Measurements from ENCODE around the gene CLEC4F.

- TF ChIP-seq TCF12 (IDR thresholded peaks at IDR 0.05) (no peak), CTCF (IDR thresholded peaks at IDR 0.05) (no peak), EP300 (IDR thresholded peaks at IDR 0.05; ENCODE audit: borderline replicate concordance in 1 of 2, low read depth in 1 of 2, low read length in 1 of 2) (no peak), SMC3 (IDR thresholded peaks at IDR 0.05; ENCODE audit: low read depth, low read length) (no peak), MAX (IDR thresholded peaks at IDR 0.05; ENCODE audit: low read depth) (no peak), YY1 (IDR thresholded peaks at IDR 0.05; ENCODE audit: low read depth) (no peak), ZBTB33 (IDR thresholded peaks at IDR 0.05; ENCODE audit: borderline replicate concordance, low read depth) (no peak), RAD21 (IDR thresholded peaks at IDR 0.05; ENCODE audit: low read length) (no peak), GATA2 (CRISPR knock-in tag; IDR thresholded peaks at IDR 0.05) (no peak), NFIC (IDR thresholded peaks at IDR 0.05; ENCODE audit: borderline replicate concordance) (no peak), FOXJ3 (CRISPR knock-in tag; IDR thresholded peaks at IDR 0.05) (no peak)
Observed at GRCh38 chr2:70775141-70775540, 45.3 kb downstream of the CLEC4F start.
